Ishikawa (cell line): Measurements from ENCODE around the gene AP3S1.

ENCODE experiments used
- CEBPB ChIP-seq: IDR thresholded peaks from 2 replicates; pipeline ENCODE4 v1.6.1; 2012
- CREB1 ChIP-seq: IDR thresholded peaks from 2 replicates; pipeline ENCODE4 v1.6.1; 2012; ENCODE audit warnings: low read depth
- EGR1 ChIP-seq: IDR thresholded peaks from 2 replicates; pipeline ENCODE4 v1.6.1; 2012
- EP300 ChIP-seq: IDR thresholded peaks from 2 replicates; pipeline ENCODE4 v1.6.1; 2012; ENCODE audit warnings: borderline replicate concordance
- FOXM1 ChIP-seq: IDR thresholded peaks from 2 replicates; pipeline ENCODE4 v1.6.1; 2012; ENCODE audit warnings: low read depth, borderline replicate concordance
- MAX ChIP-seq: IDR thresholded peaks from 2 replicates; pipeline ENCODE4 v1.6.1; 2012
- NFIC ChIP-seq: IDR thresholded peaks from 2 replicates; pipeline ENCODE4 v1.6.1; 2012
- RAD21 ChIP-seq: IDR thresholded peaks from 2 replicates; pipeline ENCODE4 v1.6.1; 2012; ENCODE audit warnings: low read depth
- TAF1 ChIP-seq: IDR thresholded peaks from 2 replicates; pipeline ENCODE4 v1.6.1; 2012; ENCODE audit warnings: low read depth, mild to moderate bottlenecking
- TCF12 ChIP-seq: IDR thresholded peaks from 2 replicates; pipeline ENCODE4 v1.6.1; 2012; ENCODE audit warnings: low read depth
- TEAD4 ChIP-seq: IDR thresholded peaks from 2 replicates; pipeline ENCODE4 v1.6.1; 2012
- YY1 ChIP-seq: IDR thresholded peaks from 2 replicates; pipeline ENCODE4 v1.6.1; 2012; ENCODE audit warnings: low read depth
- ZBTB7A ChIP-seq: IDR thresholded peaks from 2 replicates; pipeline ENCODE4 v1.6.1; 2012; ENCODE audit warnings: low read depth
- TF ChIP-seq, protein P1 (sequence below): IDR thresholded peaks from 2 replicates; pipeline ENCODE4 v1.6.1; 2012; ENCODE audit warnings: low read depth, mild to moderate bottlenecking
- TF ChIP-seq, protein P2 (sequence below): IDR thresholded peaks from 2 replicates; pipeline ENCODE4 v1.6.1; 2012

Gene AP3S1

GRCh38 chr5:115949096-115949495 is 107.4 kb downstream of the AP3S1 start:
- TF ChIP-seq EGR1, result no peak
- no peak for TF ChIP-seq MAX
- TF ChIP-seq CREB1, result no peak
- no peak for TF ChIP-seq FOXM1
- TF ChIP-seq, protein P1, sequence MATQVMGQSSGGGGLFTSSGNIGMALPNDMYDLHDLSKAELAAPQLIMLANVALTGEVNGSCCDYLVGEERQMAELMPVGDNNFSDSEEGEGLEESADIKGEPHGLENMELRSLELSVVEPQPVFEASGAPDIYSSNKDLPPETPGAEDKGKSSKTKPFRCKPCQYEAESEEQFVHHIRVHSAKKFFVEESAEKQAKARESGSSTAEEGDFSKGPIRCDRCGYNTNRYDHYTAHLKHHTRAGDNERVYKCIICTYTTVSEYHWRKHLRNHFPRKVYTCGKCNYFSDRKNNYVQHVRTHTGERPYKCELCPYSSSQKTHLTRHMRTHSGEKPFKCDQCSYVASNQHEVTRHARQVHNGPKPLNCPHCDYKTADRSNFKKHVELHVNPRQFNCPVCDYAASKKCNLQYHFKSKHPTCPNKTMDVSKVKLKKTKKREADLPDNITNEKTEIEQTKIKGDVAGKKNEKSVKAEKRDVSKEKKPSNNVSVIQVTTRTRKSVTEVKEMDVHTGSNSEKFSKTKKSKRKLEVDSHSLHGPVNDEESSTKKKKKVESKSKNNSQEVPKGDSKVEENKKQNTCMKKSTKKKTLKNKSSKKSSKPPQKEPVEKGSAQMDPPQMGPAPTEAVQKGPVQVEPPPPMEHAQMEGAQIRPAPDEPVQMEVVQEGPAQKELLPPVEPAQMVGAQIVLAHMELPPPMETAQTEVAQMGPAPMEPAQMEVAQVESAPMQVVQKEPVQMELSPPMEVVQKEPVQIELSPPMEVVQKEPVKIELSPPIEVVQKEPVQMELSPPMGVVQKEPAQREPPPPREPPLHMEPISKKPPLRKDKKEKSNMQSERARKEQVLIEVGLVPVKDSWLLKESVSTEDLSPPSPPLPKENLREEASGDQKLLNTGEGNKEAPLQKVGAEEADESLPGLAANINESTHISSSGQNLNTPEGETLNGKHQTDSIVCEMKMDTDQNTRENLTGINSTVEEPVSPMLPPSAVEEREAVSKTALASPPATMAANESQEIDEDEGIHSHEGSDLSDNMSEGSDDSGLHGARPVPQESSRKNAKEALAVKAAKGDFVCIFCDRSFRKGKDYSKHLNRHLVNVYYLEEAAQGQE, result no peak
- no peak for TF ChIP-seq EP300
- TF ChIP-seq NFIC, result no peak
- TF ChIP-seq RAD21, result no peak

GRCh38 chr5:115952588-115952987 is 110.9 kb downstream of the AP3S1 start:
- TF ChIP-seq, protein P2, sequence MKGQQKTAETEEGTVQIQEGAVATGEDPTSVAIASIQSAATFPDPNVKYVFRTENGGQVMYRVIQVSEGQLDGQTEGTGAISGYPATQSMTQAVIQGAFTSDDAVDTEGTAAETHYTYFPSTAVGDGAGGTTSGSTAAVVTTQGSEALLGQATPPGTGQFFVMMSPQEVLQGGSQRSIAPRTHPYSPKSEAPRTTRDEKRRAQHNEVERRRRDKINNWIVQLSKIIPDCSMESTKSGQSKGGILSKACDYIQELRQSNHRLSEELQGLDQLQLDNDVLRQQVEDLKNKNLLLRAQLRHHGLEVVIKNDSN, result no peak
- TF ChIP-seq NFIC, result no peak
- TF ChIP-seq YY1, result no peak

DNA sequence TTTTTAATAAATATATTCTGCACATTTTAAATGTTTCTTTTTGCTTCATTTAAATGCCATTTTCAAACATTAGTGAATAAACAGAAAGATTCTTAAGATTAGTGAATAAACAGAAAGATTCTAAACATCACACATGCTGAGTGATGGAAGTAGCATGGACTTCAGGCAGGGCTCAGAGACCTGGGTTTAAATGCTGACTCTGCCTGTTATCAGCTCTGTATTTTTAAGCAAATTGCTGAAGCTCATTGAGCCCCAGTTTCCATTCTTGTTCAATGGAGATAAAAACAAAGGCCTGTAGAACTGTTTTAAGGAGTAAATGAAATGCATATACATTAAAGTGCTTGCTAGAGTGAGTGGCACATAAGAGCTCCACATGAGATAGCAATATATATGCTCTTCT is 112.4 kb downstream of the AP3S1 start:
- no peak for TF ChIP-seq TEAD4
- TF ChIP-seq TAF1, result no peak
- TF ChIP-seq EP300, result no peak
- TF ChIP-seq RAD21, result no peak
- no peak for TF ChIP-seq FOXM1
- no peak for TF ChIP-seq MAX
- no peak for TF ChIP-seq TCF12
- no peak for TF ChIP-seq ZBTB7A
- TF ChIP-seq, protein P2, result no peak
- TF ChIP-seq CEBPB, result no peak
- no peak for TF ChIP-seq YY1
- TF ChIP-seq NFIC, result no peak
- no peak for TF ChIP-seq EGR1
- TF ChIP-seq, protein P1, result no peak
- TF ChIP-seq CREB1, result no peak

DNA sequence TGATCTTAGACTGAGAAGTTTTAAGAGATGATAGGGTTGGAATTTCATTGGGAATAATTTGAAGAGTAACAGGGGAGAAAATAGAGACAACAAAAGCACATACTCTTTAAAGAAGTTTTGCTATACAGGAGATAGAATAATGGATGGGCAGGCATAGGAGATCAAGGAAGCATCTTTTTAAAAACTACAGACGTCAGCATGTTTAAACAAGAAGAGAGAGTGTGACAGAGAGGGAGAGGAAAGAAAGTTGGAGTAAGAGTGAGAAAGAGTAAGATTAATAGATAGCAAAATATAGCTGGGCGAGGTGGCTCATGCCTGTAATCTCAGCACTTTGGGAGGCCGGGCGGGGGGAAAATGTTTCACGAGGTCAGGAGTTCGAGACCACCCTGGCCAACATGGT is 115.2 kb downstream of the AP3S1 start:
- TF ChIP-seq CREB1 (no peak), TCF12 (no peak), NFIC (no peak), MAX (no peak), ZBTB7A (no peak), CEBPB (no peak), TAF1 (no peak), YY1 (no peak), EGR1 (no peak), TEAD4 (no peak), EP300 (no peak), RAD21 (no peak), FOXM1 (no peak)
- TF ChIP-seq, protein P1, result no peak
- TF ChIP-seq, protein P2, result no peak
